Erythroblast (primary cell): Measurements from ENCODE around the gene CCM2L.

Source experiments
- GATA1 ChIP-seq: IDR thresholded peaks from 2 replicates; pipeline ENCODE4 v1.6.1; 2011; ENCODE audit warnings: low read depth, mild to moderate bottlenecking, control low read depth, low read length, moderate library complexity
- POLR2A ChIP-seq: IDR thresholded peaks from 2 replicates; pipeline ENCODE4 v1.6.1; 2011; ENCODE audit warnings: mild to moderate bottlenecking, low read length

GRCh38 chr20:32078322-32078721 lies 68.1 kb downstream of the CCM2L start:
- TF ChIP-seq POLR2A (no peak), GATA1 (no peak)
